Inflammatory macrophage treated with lipopolysaccharide for 1 hour (primary cell): ENCODE data around the gene VENTX.
A peak's percentile ranks its signal among the peaks of the same experiment; 100 is the strongest.

Experiments used
- DNase-seq, 2 donors: peaks; one replicate each; pipeline ENCODE4 v3.0.0-alpha.2; 2020 to 2022

Gene VENTX

DNA sequence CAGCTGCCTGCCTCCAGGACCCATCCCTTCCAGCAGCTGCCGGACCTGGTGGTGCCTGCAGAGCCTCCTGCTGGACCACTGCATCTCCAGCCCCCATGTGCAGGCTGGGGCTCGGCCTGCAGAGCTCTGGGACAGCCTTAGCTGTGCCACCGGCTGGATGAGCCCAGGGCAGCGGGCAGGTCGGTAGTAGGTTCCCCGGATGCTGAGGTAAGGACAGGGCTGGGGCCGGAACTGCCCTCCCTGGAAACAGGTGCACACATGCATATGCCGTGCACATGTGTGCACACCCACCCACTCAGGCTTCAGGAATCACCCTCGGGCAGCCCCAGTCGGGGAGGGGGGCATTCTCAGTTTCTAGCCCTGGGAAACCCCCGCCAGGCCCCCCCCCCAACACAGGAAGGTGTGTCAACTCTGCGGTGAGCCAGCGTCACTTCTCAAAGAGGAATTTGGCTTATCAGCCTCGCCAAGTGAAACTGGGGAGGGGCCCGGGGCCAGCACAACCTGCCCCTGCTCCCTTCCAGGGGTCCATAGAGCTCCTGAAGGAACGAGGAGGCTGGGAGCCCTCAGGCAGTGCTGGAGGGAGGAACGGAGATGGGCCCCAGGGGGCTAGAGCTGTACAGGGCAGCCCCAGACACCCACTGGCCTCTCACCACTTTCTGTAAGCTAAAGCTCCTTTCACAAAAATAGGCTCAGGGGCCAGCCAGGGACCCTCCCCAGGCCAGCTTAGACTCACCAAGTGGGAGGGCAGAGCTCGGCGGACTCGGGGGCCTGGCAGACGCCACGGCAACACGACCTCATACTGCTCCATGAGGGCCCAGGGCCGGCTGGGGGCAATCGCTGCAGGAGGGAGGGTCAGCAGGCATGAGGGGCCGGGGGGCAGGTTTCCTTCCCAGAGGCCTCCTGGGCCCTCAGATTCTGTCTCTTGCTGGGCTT lies 37.4 kb downstream of the VENTX start:
- peak in 1 of 2 donors; percentile 15 for DNase-seq

DNA sequence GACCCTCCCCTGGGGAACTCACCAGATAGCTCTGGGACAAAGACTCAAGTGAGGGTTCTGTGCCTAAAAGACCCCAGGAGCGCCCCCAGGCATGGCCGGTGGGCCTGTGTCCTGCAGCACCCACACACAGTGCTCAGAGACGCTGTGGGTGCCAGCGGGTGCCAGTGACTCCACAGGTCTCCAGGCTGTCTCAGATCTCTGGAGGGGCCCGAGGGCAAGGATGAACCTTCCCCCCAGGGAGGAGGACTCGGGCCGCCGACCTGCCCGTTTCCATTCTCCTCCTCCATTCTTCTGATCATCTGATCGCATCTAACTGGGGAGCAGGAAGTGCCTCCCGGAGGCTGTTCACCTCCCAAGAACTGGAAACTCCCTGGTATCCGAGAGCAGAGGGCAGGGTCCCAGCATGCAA lies 38.0 kb downstream of the VENTX start:
- no peak for DNase-seq

DNA sequence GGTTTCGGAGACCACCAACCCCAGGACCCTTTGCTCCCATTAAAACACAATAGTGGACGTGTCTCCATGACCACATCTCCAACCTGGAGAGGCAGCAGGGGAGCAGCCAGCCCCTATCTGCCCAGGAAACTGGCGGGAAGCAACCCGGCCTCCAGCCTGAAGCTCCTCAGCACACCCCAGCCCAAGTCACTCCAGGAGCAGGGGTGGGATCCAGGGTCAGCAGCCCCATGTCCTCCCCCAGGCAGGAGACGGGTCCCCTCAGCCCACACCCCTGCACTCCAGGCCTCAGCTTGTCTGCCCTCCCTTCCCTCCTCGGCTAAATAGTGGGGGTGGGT lies 38.4 kb downstream of the VENTX start:
- DNase-seq, result no peak

DNA sequence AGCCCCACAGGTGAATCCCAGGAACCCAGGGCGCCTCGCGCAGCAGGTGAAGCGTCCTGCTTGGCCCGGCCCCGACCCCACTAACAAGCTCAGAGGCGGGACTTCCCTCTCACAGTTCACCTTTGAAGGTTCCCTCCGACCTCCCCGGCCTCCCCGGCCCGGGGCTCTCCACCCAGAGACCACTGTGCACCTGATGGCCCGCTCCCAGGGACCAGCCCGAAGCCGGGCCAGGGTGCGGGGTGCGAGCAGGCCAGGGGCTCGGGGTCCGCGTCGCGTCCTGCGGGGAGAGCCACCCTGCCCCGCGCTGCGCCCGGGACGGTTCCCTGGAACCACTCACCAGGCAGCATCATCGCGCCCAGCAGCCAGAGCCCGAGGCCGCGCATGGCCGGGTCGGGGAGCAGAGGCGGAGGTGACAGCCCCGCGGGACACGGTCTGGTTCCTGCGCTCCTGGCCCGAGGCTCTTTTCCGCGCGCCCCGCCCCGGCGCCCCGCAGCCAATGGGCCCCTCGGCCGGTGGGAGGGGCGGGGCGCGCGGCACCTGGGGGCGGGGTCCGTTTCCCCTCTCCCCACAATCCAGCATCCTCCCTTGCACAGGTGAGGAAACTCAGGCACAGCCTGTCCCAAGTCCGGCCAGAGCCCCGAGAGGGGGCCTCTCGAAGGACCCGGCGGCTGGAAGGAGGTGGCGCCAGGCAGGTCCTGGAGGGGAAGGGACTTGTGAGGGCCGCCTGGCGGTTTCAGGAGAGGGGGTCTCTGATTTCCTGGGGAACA lies 39.0 kb downstream of the VENTX start, which contains the start of gene ADAM8:
Gene ADAM8, minus strand, starts transcription at position 434 of the 767 bp plus-strand sequence. Its CDS starts 51 bp downstream, at position 383.
- DNase-seq, result no peak

DNA sequence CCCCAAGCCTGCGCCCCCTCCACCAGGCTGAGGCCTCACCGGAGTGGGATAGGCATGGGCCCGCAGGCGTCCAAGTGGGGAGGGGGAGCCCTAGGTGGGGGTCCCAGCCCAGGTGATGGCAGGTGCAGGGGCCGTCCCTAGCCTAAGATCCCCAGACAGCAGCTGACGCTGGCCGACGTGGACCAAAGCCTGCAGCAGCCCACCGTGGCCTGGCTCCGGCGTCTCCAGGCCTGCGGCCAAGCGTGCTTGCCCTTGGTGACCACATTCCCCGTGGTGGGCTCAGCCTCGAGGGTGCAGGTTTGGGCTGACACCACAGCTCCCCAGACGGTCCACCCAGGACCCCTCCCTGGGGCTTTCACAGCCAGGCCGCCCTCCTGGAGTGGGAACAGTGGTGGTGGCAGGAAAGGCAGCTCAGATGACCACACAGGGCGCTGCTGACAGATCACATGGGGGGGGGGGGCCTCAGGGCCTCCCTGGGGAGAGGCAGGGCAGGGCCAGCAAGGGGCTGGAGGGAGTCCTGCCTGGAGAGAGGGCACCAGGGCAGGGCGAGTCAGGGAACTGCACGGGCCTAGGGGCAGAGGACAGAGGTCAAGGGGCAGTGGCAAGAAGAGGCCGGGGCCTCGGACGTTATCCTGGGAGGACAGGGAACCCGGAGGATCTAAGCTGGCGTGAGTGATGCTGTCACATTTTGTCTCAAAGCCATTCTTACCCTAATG lies 39.8 kb downstream of the VENTX start:
- no peak for DNase-seq

DNA sequence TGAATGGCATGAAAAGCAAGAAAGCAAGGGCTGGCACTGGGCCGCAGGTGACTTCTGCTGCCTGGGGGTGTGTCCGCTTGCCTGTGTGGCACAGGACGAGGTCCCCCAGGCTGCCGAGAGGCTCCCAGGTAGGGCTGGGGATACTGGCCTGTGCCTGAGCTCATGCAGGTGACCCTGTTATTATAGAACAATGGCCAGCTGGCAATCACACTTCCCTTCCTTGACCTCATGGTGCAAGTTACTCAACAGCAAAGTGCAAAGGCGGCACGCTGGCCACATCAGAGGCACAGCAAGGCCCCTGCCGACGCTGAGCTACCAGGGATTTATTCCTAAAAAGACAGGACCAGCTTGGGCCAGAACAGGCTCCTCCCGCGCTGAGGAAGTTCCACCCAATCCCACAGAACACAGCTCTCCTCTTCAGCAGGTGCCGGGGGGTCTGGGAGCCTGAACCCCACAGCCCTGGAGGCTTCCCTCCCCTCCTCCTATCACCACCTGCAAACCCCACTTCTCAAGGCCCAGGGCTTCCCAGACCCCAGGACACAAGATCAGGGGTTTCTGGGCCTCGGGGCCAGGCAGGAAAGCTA lies 40.4 kb downstream of the VENTX start:
- peak; percentile 24 to 43 for DNase-seq

DNA sequence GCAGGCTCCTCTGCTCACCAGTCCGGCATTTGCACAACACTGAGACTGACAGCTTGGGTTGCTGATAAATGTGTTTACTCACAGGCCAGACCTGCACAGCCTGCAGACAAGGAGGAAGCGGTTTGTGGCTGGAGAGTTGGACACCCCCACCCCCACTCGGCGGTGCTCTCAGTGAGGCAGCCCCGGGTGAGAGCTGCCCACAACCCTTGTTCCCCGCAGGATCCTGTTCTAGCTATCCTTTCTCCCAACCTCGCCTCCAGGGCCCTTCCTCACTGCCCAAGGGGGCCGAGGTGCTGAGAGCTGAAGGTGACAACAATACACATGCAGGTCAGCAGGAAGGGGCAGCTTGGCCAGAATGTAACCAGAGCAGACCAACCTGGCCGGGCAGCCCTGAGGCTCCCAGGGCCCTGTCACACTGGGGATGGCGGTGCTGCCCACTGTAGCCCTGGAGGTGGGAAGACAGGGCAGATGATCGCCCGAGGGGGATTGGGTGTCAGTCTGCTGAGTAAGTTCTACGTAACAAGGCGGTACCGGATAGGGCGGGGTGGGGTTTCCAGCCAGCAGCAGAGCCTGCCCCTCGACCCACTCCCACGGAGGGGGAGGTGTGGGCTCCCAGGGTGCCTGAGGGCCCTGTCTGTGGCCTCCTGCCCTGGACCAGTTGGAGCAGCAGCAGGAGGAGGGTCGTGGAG lies 41.1 kb downstream of the VENTX start:
- peak; percentile 59 to 71 for DNase-seq

DNA sequence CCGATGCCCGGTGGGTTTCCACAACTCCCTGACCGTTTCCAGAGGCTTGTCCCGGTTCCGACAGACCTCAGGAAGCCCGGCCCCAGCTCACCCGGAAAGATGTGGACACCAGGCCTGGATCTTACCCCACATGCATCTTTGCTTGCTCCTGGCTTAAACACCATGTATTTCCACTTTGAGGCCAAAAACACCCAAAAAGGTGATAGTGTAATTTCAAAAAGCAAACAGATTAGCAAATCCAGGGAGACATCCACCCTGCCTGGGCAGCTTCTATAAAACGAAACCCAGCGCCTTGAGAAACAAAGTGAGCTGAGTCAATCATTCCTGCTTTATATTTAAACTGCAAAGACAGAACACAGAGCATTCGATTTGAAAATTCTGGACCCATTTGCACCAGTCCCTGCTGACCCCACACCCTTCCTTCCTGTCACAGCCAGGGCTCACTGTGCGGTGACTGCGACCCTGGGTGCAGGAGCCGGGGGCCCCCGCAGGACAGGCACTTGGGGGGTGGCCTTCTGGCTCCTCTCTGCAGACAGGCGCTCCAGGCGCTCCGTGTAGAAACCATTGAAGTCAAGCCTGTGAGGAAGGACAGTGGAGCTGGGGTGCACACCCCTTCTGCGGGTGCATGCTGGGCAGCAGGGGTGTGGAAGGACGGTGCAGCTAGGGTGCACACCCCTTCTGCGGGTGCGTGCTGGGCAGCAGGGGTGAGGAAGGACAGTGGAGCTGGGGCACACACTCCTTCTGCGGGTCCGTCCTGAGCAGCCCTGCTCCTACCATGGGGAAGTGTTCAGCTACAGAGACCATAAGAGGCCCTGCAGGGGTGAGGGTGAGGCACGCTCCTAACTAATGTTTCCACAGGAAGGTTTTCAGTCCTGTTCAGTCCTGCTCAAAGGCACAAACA lies 41.9 kb downstream of the VENTX start:
- peak in 1 of 2 donors; percentile 33 for DNase-seq

DNA sequence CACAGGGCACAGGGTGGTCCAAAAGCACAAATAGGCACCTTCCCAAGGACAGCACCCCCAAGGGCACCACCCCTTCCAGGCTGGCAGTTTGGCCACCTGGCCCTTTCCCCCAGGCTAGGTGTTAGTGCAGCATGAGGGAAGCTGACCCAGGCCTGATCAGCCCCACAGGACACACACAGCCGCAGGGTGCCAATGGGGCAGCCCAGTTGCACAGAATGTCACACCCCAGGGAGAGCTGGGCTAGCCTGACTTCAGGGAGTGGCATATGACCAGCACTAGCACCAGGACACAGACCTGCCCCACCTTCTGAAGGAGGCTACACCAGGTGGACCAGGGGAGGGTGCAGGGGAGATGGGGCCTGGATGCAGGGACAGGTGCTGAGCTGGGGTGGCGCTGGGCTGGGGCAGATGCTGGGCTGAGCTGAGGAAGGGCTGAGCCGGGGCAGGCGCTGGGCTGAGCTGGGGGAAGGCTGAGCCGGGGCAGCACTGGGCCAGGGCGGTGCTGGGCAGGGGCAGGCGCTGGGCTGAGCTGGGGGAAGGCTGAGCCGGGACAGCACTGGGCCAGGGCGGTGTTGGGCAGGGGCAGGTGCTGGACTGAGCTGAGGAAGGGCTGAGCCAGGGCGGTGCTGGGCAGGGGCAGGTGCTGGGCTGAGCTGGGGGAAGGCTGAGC lies 42.9 kb downstream of the VENTX start:
- DNase-seq, result no peak

DNA sequence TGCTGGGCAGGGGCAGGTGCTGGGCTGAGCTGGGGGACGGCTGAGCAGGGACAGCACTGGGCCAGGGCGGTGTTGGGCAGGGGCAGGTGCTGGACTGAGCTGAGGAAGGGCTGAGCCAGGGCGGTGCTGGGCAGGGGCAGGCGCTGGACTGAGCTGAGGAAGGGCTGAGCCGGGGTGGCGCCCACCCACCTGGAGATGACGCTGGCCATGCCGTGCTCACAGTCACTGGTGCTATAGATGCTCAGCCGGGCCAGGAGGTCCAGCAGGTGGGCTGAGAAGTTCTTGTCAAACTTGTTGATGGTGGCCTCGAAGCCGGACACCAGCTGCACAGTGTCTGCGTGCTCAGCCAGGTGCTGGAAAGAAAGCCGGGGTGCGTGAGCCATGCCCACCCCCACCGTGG lies 43.4 kb downstream of the VENTX start:
- DNase-seq, result no peak

DNA sequence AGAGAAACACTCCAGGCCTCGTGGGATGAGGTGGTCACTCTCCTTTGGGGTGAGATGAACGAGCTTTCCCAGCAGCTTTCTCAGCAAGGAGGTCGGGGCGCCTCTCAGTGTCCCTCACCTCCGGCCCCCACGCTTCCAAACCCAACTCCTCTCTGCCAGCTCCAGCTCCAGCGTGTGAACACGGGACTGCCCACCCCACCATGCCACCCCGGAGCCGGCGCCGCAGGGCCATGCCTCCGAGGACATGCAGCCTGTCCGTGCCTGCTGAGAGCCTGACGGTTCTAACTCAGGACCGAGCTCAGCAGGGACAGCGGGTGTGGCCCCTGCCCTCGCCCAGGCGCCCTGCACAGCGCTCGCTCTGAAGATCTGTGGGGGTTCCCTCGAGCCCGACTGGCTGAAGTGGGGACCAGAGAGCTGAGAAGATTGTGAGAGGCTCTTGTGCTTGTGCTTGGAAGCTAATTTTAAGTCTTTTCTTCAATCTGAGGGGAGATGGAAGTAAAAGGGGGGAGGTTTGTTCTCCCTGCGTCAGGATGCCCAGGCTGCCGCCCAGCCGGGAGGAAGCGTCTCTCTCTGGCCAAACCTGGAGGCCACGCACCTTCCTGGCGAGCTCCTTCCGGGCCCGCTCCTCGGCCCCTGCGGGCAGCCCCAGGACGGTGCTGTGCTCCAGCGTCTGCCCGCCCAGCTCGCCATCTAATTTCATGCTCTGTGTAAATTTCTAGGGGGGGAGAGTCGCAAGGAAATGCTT lies 44.1 kb downstream of the VENTX start:
- DNase-seq, result no peak

DNA sequence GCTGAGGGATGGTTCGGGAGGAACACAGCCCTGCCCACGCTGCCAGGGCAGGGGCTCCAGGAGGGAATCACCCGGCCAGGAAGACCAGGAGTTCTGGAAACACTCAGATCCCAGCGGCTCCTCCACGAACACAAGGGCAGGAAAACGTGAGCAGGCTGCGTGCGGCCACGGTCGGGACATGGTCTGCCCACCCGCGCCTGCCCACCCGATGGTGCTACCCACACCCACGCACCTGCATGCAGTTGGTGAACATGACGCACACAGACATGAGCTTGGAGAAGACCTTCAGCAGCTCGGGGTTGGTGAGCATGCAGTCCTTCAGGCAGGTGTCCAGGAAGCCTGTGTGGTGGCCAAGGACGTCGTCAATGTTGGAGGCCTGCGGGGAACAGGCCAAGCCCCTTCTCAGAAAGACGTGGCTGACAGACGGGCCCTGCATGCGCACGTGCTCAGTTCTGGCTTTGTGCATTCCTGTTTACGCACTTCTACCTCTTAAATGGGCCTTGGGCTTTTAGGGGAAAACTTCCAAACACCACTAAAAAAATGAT lies 45.3 kb downstream of the VENTX start:
- no peak for DNase-seq

DNA sequence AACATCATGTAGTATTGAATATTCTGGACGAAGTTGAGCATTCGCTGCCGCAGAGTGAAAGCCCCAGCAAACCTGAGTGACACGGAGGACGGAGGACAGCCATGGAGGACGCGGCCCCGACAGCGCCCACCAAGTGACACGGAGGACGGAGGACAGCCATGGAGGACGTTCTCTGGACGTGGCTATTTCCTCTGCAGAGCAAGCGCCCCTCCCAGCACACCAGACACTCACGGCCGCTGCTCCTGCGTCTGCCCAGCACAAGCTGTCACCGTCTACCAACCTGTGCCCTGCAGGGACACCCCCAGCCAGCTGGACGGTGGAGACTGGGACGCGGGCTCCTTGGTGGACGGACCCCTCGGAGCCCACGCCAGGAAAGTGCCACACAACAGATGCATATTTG lies 46.3 kb downstream of the VENTX start:
- no peak for DNase-seq

DNA sequence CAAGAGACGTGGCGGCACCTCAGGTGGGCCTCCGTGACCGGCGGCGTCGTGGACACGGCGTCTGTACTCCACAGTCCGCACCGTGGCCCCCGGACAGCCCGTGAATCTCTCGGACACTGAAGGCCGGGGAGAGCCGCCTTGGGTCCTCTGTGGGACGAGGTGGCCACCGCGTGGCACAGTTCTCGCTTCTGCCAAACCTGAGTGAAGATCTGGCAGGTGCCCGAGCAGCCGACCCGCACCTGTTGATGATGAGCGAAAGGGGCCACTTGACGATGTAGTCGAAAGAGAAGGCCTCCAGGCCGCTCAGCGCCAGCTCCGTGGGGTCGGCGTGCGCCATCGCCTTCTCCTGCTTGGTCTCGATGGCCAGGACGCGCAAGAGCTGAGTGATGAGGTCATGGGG lies 47.6 kb downstream of the VENTX start:
- DNase-seq, result no peak

DNA sequence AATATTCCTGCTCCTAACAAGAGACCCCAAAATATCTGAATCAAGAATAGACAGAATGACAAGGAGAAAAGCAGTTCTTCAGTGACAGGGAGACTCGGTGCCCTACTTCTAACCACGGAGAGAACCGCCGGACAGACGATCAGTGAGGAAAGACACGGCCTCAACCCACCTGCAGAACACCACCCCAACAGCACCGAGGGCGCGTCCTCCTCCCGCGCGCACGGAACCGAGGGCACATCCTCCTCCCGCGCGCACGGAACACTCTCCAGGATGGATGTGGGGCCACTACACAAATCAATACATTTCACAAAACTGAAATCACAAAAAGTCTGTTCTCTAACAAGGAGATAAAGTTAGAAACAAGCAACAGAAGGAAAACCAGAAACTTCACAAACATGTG lies 48.7 kb downstream of the VENTX start:
- DNase-seq, result no peak

DNA sequence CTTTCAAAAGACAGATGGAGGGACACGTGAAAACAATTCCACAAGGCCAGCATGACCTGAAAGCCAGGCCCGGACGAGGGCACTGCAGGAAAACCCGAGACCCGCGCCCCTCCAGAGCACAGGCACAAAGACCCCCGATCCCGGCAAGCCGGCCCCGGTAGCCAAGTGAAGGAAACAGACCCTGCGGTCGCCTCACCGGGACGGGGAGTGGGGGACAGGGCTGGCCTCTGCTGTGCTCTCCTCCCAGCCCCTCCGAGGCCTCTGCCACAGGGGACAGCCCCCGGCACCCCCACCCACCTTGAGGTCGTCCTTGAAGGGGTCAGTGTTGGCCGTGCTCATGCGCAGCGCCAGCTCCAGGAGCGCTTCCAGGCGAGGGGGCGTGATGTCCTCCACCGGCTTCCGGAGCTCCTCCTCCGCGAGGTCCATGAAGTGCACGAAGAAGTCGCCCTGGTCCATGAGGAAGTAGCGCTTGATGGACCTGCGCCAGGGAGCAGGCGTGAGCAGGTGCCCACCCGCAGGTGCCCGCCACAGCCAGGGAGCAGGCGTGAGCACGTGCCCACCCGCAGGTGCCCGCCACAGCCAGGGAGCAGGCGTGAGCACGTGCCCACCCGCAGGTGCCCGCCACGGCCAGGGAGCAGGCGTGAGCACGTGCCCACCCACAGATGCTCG lies 50.3 kb downstream of the VENTX start:
- DNase-seq, result no peak

DNA sequence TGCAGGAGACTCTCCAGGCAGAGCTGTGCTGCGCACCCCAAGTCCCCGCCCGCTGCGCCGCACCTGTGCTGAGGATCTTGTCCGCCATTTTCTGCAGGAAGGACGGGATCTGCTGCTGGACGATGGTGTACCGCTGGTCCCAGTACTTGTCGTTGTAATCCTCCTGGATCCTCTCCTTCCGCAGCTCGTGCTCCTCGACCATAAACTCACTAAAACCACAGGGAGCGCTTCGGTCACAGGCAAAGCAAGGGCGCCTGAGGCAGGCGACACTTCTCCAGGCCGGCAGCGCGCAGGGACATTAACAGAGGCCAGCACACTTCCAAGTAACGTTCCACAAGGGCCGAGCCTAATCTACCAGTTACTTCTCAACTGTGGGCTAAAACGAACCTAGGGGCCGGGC lies 52.1 kb downstream of the VENTX start:
- DNase-seq, result no peak
